Fibroblast of mammary gland (primary cell): ENCODE results near the gene EPG5.

Source experiments
- DNase-seq: peaks from one replicate; pipeline ENCODE4 v3.0.0-alpha.2; 2010; ENCODE audit warnings: low read depth
- H3K4me3 ChIP-seq: 2 replicates; pipeline ENCODE4 v1.5.1; 2011; ENCODE audit warnings: low read depth, mild to moderate bottlenecking, low read length, moderate library complexity; ENCODE audit not compliant: control insufficient read depth
- CTCF ChIP-seq: conservative IDR thresholded peaks from 2 replicates; pipeline ENCODE4 v1.5.1; 2011; ENCODE audit warnings: low read depth, low read length, inconsistent platforms; ENCODE audit not compliant: control insufficient read depth, insufficient read depth

EPG5 gene

GRCh38 chr18:45967007-45967706 lies at the start of gene EPG5:
Gene EPG5 (minus strand): TSS chr18:45967329. CDS start chr18:45967239, 90 bp downstream.
- no peak for TF ChIP-seq CTCF
- DNase-seq, result peak; percentile 93
- peak within 1 kb of the TSS; percentile 93 for H3K4me3 ChIP-seq

- no peak for TF ChIP-seq CTCF
- peak; percentile 2 for DNase-seq
- H3K4me3 ChIP-seq, result no peak overlapping the region
Measured at GRCh38 chr18:46013484-46014189, 46.5 kb upstream of the EPG5 start.

GRCh38 chr18:46010676-46011075 lies 43.5 kb upstream of the EPG5 start:
- H3K4me3 ChIP-seq, result no peak overlapping the region
- TF ChIP-seq CTCF, result no peak
- DNase-seq, result no peak

GRCh38 chr18:46010050-46010449 lies 42.9 kb upstream of the EPG5 start:
- no peak for TF ChIP-seq CTCF
- no peak overlapping the region for H3K4me3 ChIP-seq
- DNase-seq, result no peak

- TF ChIP-seq CTCF, result no peak
- no peak overlapping the region for H3K4me3 ChIP-seq
- no peak for DNase-seq
Measured at GRCh38 chr18:46009125-46009840, 42.2 kb upstream of the EPG5 start.

- DNase-seq, result no peak
- TF ChIP-seq CTCF, result no peak
- H3K4me3 ChIP-seq, result no peak overlapping the region
Measured at GRCh38 chr18:46008531-46008930, 41.4 kb upstream of the EPG5 start.
